Naive thymus-derived CD8-positive, alpha-beta T cell (primary cell): ENCODE measurements around the gene SETD3. TPM values are rescaled to one million over a fixed set of nuclear protein-coding genes. Genes with fewer than 3 reads are reported as not detected.

Source experiments
- ATAC-seq, 2 donors: fragments of 150-1000 bp; cut with Tn5 transposase in 1 of 2; sonication (Bioruptor Pico), chemical (Tn5 transposase) in 1 of 2; 1 replicate in 1 of 2; 2 replicates in 1 of 2; pipeline ENCODE4 v1.10.0; 2021; ENCODE audit warnings: mild to moderate bottlenecking in 2 of 2, moderate library complexity in 2 of 2
- POLR2A ChIA-PET: fragments of 350-600 bp; sonication (Branson Sonifier 250); formaldehyde crosslinking; loops from one replicate; lab custom pipeline; 2021; ENCODE audit warnings: antibody characterized with exemption; lab: Charles Lee
- DNase-seq, 10 donors: peaks; one replicate each; pipeline versions ENCODE4 v3.0.0 to v3.0.0-alpha.2; 2020 to 2022
- H3K27ac Mint-ChIP-seq, 10 donors: one replicate each; pipeline ENCODE4 v1.8.0; 2020 to 2022; ENCODE audit warnings: mild to moderate bottlenecking in 10 of 10, mixed read lengths in 10 of 10, moderate library complexity in 4 of 10, inconsistent platforms in 1 of 10
- H3K27me3 Mint-ChIP-seq, 5 donors: one replicate each; pipeline ENCODE4 v1.8.0; 2021 to 2022; ENCODE audit warnings: mixed read lengths in 5 of 5
- H3K36me3 Mint-ChIP-seq, 3 donors: one replicate each; pipeline ENCODE4 v1.8.0; 2020 to 2022; ENCODE audit warnings: mixed read lengths in 3 of 3, mild to moderate bottlenecking in 2 of 3, inconsistent platforms in 1 of 3
- H3K4me1 Mint-ChIP-seq, 4 donors: one replicate each; pipeline ENCODE4 v1.8.0; 2021 to 2022; ENCODE audit warnings: mixed read lengths in 4 of 4
- H3K4me3 Mint-ChIP-seq, 10 donors: one replicate each; pipeline ENCODE4 v1.8.0; 2020 to 2022; ENCODE audit warnings: mild to moderate bottlenecking in 10 of 10, mixed read lengths in 10 of 10, moderate library complexity in 6 of 10, inconsistent platforms in 1 of 10
- H3K9me3 Mint-ChIP-seq, 9 donors: one replicate each; pipeline ENCODE4 v1.8.0; 2020 to 2022; ENCODE audit warnings: mixed read lengths in 9 of 9, mild to moderate bottlenecking in 3 of 9, inconsistent platforms in 1 of 9, moderate library complexity in 1 of 9
- polyA plus RNA-seq, 3 donors: library from polyadenylated mRNA; unstranded; fragments of 300-500 nt; fragmentation: Illumina TruSeq; gene quantifications; one replicate each; pipeline ENCODE4 v1.2.3, GENCODE V29; 2021
- total RNA-seq, 8 experiments: library from RNA in 2 of 8; stranded (reverse) in 2 of 8; gene quantifications; one replicate each; pipeline ENCODE4 v1.2.3 and lab custom pipeline; 2021 to 2026

The SETD3 gene
- total and polyA plus RNA-seq, 5 experiments from 2014 or later, result 32.2 to 56.8 (median 35.6) TPM

- no peak for ATAC-seq
- Mint-ChIP-seq H3K36me3 (no peaks in the 10 kb centered on the region), H3K27me3 (peaks cover 14 to 57% (median 30%) of the 10 kb centered on the region in 5 donors), H3K27ac (no peak overlapping the region), H3K4me3 (no peak overlapping the region), H3K4me1 (peaks cover 3 to 12% (median 7%) of the 10 kb centered on the region in 4 donors), H3K9me3 (no peaks in the 10 kb centered on the region)
- DNase-seq, result no peak
- POLR2A ChIA-PET, result interaction anchor here (0.7 kb wide), 1 partner anchor 29 kb away, joined by 4 read pairs; no protein-coding TSS in a partner anchor
Observed at GRCh38 chr14:99378782-99379214, 101.9 kb downstream of the SETD3 start.

DNA sequence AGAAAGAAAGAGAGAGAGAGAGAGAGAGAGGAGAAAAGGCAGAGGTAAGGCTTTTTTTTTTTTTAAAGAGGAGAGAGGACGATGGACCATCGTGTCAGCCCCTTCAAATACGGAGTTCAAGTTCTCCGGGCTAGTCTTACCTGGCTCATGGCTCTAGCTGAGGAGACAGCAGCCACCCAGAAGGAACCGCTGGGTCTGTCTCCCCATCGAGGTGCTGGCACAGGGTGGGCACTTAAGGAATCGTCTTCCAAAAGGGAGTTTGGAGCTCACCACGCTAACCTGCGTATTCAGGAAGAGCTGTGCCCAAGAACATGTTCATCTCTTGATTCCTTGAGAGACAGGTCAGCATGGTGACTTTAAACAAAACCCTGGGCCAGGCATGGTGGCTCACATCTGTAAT is 102.7 kb downstream of the SETD3 start:
- POLR2A ChIA-PET, result interaction anchor here (0.7 kb wide), 1 partner anchor 11 kb away, joined by 5 read pairs; no protein-coding TSS in a partner anchor
- peak overlapping the region in 2 of 10 donors; percentile 14 to 61 for H3K27ac Mint-ChIP-seq
- H3K36me3 Mint-ChIP-seq, result no peaks in the 10 kb centered on the region
- no peak for ATAC-seq
- H3K4me3 Mint-ChIP-seq, result no peak overlapping the region
- no peak for DNase-seq
- peaks cover 9 to 55% (median 34%) of the 10 kb centered on the region in 5 donors for H3K27me3 Mint-ChIP-seq
- H3K9me3 Mint-ChIP-seq, result peaks cover 0 to 4% (median 0%) of the 10 kb centered on the region in 9 donors
- H3K4me1 Mint-ChIP-seq, result peaks cover 3 to 12% (median 7%) of the 10 kb centered on the region in 4 donors

GRCh38 chr14:99374964-99375363 is 105.7 kb downstream of the SETD3 start:
- ATAC-seq, result no peak
- peaks cover 0 to 5% (median 4%) of the 10 kb centered on the region in 3 donors for H3K36me3 Mint-ChIP-seq

DNA sequence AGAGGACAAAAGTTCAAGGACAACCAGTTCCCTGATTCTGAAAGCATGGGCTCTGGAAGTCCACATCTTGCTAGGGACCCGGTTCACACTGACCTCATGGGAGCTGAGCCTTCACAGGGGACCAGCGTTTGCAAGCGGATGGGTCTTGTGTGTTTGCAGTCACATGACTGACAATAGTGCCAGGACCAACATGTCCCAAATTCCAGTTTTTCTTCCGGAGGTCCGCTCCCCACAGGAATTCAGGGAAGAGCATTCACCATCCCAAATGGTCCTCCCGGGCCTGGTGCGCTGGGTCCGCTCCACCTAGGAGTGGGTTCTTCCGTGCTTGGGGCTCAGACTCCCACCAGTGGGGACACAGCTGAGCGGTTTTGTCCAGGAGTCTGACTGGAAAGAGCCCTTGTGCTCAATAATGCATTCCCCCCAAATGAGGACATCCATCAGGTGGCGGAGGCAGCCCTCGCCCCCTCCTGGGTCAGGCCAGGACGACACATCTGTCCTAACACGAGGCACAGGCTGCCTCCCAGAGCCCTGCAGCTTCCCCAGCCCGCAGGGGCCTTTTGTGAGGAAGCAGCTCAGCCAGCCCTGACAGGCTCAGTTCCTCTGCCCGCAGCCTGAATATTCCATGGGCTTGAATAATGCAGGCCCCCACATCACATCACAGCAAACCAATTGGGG is 116.9 kb downstream of the SETD3 start:
- POLR2A ChIA-PET, result interaction anchor here (1.1 kb wide), 1 partner anchor 10 kb away, joined by 3 read pairs; no protein-coding TSS in a partner anchor
- Mint-ChIP-seq H3K27ac (no peak overlapping the region), H3K4me1 (peaks cover 0 to 2% (median 0%) of the 10 kb centered on the region in 4 donors), H3K27me3 (peaks cover 0 to 2% (median 0%) of the 10 kb centered on the region in 5 donors), H3K9me3 (peaks cover 0 to 2% (median 0%) of the 10 kb centered on the region in 9 donors), H3K4me3 (no peak overlapping the region), H3K36me3 (peaks cover 0 to 3% (median 0%) of the 10 kb centered on the region in 3 donors)
- DNase-seq (no peak), ATAC-seq (no peak)

More at GRCh38 chr14:99374964-99375363, 105.7 kb downstream of the SETD3 start:
- DNase-seq, result no peak
- peaks cover 0 to 2% (median under 1%) of the 10 kb centered on the region in 4 donors for H3K4me1 Mint-ChIP-seq
- H3K27ac Mint-ChIP-seq, result peak overlapping the region in 1 of 10 donors; percentile 53
- peaks cover 14 to 44% (median 19%) of the 10 kb centered on the region in 5 donors for H3K27me3 Mint-ChIP-seq
- no peak overlapping the region for H3K4me3 Mint-ChIP-seq
- POLR2A ChIA-PET, result no interaction called here
- H3K9me3 Mint-ChIP-seq, result peaks cover 0 to 18% (median 0%) of the 10 kb centered on the region in 9 donors

DNA sequence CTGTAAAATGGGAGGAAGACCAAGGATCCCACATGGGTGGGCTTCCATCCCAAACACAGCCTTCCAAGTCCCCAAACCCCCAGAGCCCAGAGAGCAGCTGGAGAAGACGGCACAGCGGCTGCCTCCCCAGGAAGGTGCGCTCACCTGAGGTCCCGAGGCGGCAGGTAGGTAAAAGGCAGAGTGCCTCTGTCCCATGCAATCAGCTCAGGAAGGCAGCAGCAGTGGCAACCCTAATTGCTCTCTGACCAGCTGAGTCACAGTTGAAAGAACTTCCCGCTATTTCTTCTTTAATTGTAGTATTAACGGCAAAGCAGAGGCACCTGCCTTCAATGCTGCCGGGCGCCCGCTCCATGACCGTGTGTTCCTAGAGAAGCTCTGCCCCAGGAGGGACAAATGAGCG is 117.6 kb downstream of the SETD3 start:
- POLR2A ChIA-PET, result interaction anchor here (1.1 kb wide), 1 partner anchor 10 kb away, joined by 3 read pairs; no protein-coding TSS in a partner anchor
- DNase-seq (no peak), ATAC-seq (no peak)
- H3K4me3 Mint-ChIP-seq, result no peak overlapping the region
- H3K9me3 Mint-ChIP-seq, result no peaks in the 10 kb centered on the region
- H3K27me3 Mint-ChIP-seq, result no peaks in the 10 kb centered on the region
- H3K4me1 Mint-ChIP-seq, result peaks cover 0 to 2% (median 0%) of the 10 kb centered on the region in 4 donors
- H3K36me3 Mint-ChIP-seq, result no peaks in the 10 kb centered on the region
- H3K27ac Mint-ChIP-seq, result peak overlapping the region in 1 of 10 donors; percentile 53

GRCh38 chr14:99361596-99362215 is 119.0 kb downstream of the SETD3 start:
- H3K4me1 Mint-ChIP-seq, result peaks cover 0 to 2% (median 0%) of the 10 kb centered on the region in 4 donors
- H3K9me3 Mint-ChIP-seq, result no peaks in the 10 kb centered on the region
- H3K36me3 Mint-ChIP-seq, result no peaks in the 10 kb centered on the region
- ATAC-seq, result no peak
- no peaks in the 10 kb centered on the region for H3K27me3 Mint-ChIP-seq
- POLR2A ChIA-PET, result no interaction called here
- H3K4me3 Mint-ChIP-seq, result no peak overlapping the region
- DNase-seq, result no peak
- H3K27ac Mint-ChIP-seq, result no peak overlapping the region

DNA sequence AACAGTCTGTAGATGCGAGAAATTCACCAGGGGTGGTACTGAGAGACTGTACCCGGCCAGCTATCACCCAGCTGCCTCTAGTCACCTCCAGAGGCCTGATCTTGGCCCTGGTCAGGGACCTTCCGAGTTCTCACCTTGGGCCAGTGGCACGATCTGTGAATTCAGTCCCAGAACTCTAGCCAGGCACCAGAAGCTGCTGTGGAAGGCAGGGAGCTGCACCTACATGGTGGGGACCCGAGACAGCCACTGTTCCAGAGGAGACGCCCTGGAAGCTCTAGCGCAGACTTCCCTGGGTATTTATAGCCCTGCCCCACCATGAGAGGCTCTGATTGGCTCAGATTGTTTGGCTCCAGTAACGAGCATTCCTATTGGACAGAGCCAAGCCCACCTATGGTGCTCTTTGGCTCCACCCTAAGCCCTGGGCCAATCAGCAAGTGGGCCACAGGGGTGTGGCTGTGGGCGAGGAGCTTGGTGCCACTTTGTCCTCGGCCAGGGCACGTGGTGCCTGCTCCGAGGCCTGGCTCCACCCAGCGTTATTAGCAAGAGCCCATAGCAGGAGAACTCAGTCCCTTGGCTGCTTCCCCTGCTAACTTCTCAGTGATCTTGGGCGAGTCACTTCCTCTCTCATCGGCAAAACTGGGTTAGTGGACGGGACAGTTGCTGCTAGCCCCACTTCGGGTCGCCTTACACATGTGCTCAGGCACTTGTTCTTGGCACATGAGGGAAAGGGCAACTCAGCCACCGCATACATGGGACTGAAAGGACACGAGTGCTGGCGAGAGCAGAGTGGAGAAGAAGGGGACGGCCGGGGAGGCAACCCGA is 119.7 kb downstream of the SETD3 start:
- DNase-seq, result no peak
- Mint-ChIP-seq H3K4me1 (peaks cover 0 to 2% (median 0%) of the 10 kb centered on the region in 4 donors), H3K27me3 (no peaks in the 10 kb centered on the region), H3K9me3 (no peaks in the 10 kb centered on the region), H3K27ac (no peak overlapping the region), H3K36me3 (no peaks in the 10 kb centered on the region), H3K4me3 (no peak overlapping the region)
- POLR2A ChIA-PET, result interaction anchor here (0.7 kb wide), 1 partner anchor 16 kb away, joined by 5 read pairs; no protein-coding TSS in a partner anchor
- no peak for ATAC-seq

GRCh38 chr14:99359906-99360305 is 120.8 kb downstream of the SETD3 start:
- H3K27ac Mint-ChIP-seq, result no peak overlapping the region
- ATAC-seq (no peak), DNase-seq (no peak)
- no peaks in the 10 kb centered on the region for H3K27me3 Mint-ChIP-seq
- H3K9me3 Mint-ChIP-seq, result no peaks in the 10 kb centered on the region
- H3K4me3 Mint-ChIP-seq, result no peak overlapping the region
- no peaks in the 10 kb centered on the region for H3K36me3 Mint-ChIP-seq
- H3K4me1 Mint-ChIP-seq, result peaks cover 0 to 2% (median 0%) of the 10 kb centered on the region in 4 donors
- POLR2A ChIA-PET, result no interaction called here

- H3K27me3 Mint-ChIP-seq, result no peaks in the 10 kb centered on the region
- POLR2A ChIA-PET, result no interaction called here
- DNase-seq (no peak), ATAC-seq (no peak)
- H3K4me1 Mint-ChIP-seq, result peaks cover 0 to 2% (median 0%) of the 10 kb centered on the region in 4 donors
- no peak overlapping the region for H3K4me3 Mint-ChIP-seq
- no peak overlapping the region for H3K27ac Mint-ChIP-seq
- H3K9me3 Mint-ChIP-seq, result no peaks in the 10 kb centered on the region
- no peaks in the 10 kb centered on the region for H3K36me3 Mint-ChIP-seq
Observed at GRCh38 chr14:99357916-99358390, 122.7 kb downstream of the SETD3 start.

DNA sequence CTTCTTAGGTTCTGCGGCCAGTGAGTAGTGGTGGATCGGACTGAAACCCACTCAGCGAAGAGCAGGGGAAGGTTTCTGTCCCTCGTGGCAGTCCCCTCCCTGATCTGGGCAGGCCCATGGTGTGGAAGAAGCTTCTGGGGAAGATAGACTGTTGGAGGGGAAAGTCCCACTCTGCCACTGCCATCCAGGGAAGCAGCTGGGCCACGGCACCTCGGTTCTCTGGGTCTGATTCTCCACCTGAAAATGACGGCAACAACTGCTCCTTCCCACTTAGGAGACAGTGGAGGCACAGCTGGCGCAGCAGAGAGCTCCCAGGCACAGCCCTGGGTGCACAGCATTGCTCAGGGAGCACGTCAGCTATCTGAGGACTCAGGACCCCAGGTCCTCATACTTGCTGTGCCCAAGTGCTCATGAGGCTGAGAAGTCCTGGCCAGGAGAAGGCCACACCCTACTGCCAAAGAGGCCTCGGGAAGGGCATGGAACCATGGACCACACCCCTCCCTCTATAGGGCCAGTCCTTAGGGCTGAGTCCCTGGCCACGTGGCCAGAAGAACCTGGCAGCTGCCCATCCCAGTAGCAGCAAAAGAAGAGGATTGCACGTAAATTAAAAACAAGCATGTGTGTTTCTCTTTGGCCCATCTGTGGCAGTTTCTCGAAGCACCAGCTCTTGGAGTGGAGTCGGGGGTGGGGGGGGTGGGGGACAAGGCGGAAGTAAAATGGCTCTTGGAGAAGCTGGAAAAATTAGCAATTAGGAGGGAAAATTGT is 123.3 kb downstream of the SETD3 start:
- H3K27ac Mint-ChIP-seq, result no peak overlapping the region
- no peak overlapping the region for H3K4me3 Mint-ChIP-seq
- POLR2A ChIA-PET, result no interaction called here
- no peaks in the 10 kb centered on the region for H3K9me3 Mint-ChIP-seq
- DNase-seq (no peak), ATAC-seq (no peak)
- peaks cover 0 to 2% (median 0%) of the 10 kb centered on the region in 5 donors for H3K27me3 Mint-ChIP-seq
- H3K4me1 Mint-ChIP-seq, result peaks cover 0 to 2% (median 0%) of the 10 kb centered on the region in 4 donors
- H3K36me3 Mint-ChIP-seq, result no peaks in the 10 kb centered on the region

GRCh38 chr14:99356031-99356608 is 124.5 kb downstream of the SETD3 start:
- Mint-ChIP-seq H3K36me3 (no peaks in the 10 kb centered on the region), H3K27me3 (peaks cover 0 to 4% (median 0%) of the 10 kb centered on the region in 5 donors), H3K4me1 (no peaks in the 10 kb centered on the region), H3K27ac (no peak overlapping the region), H3K4me3 (no peak overlapping the region), H3K9me3 (no peaks in the 10 kb centered on the region)
- no peak for DNase-seq
- POLR2A ChIA-PET, result no interaction called here
- no peak for ATAC-seq
